Nephron progenitor cell (in vitro differentiated cells): Measurements from ENCODE around the gene ARGFX.

ENCODE experiments used
- DNase-seq: peaks from one replicate; pipeline ENCODE4 v3.0.0; 2021
- H3K27ac Mint-ChIP-seq: 2 replicates; pipeline ENCODE4 v1.8.0; 2021; ENCODE audit warnings: mild to moderate bottlenecking, moderate library complexity, mixed read lengths
- H3K27me3 Mint-ChIP-seq: 2 replicates; pipeline ENCODE4 v1.8.0; 2021; ENCODE audit warnings: mild to moderate bottlenecking, low read depth, mixed read lengths; ENCODE audit not compliant: poor library complexity
- H3K36me3 Mint-ChIP-seq: 2 replicates; pipeline ENCODE4 v1.8.0; 2021; ENCODE audit warnings: low read depth, mixed read lengths
- H3K4me1 Mint-ChIP-seq: 2 replicates; pipeline ENCODE4 v1.8.0; 2021; ENCODE audit warnings: mixed read lengths
- H3K4me3 Mint-ChIP-seq: 2 replicates; pipeline ENCODE4 v1.8.0; 2021; ENCODE audit warnings: mild to moderate bottlenecking, moderate library complexity, mixed read lengths
- H3K9me3 Mint-ChIP-seq: 2 replicates; pipeline ENCODE4 v1.8.0; 2021; ENCODE audit warnings: mild to moderate bottlenecking, moderate library complexity, mixed read lengths
- TF ChIP-seq, protein P1 (sequence below): fragments of 200-600 bp; sonication (generic); IDR thresholded peaks from 2 replicates; pipeline ENCODE4 v1.5.0; 2021; ENCODE audit warnings: antibody characterized with exemption

The ARGFX gene

DNA sequence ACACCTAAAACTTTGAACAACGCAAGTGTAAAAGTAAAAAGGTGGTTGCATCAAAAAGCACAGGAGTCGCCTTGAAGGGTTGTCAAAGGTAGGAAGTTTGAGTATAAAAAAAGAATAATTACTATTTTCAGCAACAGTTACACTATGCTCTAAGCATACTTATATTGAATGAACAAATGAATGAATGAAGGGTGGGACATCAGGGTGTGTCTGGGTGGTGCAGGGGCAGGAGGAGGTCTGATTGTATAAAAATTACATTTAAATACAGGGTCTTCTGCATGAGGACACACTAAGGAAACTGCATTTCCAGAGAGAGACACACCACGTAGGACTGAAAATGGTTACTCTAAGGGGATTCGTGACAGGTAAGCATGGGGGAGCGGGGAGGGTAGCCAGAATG lies at the start of gene ARGFX:
ARGFX (plus strand) TSS at position 301 of the 400 bp plus-strand sequence. CDS start 2,765 bp downstream, outside the sequence.
- Mint-ChIP-seq H3K36me3 (no peaks in the 10 kb centered on the region), H3K27ac (no peak within 1 kb of the TSS), H3K9me3 (no peaks in the 10 kb centered on the region), H3K4me3 (no peak within 1 kb of the TSS), H3K4me1 (no peaks in the 10 kb centered on the region), H3K27me3 (peaks cover 11% of the 10 kb centered on the region)
- TF ChIP-seq, protein P1, sequence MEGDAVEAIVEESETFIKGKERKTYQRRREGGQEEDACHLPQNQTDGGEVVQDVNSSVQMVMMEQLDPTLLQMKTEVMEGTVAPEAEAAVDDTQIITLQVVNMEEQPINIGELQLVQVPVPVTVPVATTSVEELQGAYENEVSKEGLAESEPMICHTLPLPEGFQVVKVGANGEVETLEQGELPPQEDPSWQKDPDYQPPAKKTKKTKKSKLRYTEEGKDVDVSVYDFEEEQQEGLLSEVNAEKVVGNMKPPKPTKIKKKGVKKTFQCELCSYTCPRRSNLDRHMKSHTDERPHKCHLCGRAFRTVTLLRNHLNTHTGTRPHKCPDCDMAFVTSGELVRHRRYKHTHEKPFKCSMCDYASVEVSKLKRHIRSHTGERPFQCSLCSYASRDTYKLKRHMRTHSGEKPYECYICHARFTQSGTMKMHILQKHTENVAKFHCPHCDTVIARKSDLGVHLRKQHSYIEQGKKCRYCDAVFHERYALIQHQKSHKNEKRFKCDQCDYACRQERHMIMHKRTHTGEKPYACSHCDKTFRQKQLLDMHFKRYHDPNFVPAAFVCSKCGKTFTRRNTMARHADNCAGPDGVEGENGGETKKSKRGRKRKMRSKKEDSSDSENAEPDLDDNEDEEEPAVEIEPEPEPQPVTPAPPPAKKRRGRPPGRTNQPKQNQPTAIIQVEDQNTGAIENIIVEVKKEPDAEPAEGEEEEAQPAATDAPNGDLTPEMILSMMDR, result no peak
- DNase-seq, result no peak

DNA sequence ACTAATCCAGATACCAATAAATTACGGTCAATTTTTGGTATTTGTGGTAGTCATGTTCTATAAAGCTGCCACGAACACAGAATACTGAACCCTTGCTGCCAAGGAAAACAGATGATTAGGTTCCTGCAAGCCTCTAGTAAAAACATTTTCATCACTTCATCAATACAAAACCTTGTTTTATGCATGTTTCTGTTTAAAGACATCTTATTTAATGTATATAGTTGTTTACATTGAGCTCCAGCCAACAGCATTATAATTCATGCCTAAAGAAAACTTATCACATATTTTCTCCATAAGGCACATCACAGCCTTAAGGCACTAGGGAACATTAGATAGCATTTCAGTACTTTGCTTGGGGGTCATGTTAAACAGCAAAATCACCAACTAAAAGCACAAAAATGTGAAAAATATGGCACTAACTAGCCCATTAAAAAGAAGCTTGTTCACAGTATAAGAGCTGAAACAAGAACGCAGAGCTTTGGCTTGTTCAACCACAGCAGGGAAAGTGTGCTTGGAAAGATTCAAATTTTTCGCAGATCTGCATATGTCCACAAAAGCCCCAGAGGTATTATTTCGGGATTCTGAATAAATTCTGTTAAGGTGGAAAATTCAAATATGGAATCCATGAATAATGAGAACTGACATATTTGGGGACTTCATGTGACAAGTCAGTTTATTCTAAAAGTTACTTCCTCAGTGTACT lies 49.6 kb upstream of the ARGFX start:
- TF ChIP-seq, protein P1, result no peak

DNA sequence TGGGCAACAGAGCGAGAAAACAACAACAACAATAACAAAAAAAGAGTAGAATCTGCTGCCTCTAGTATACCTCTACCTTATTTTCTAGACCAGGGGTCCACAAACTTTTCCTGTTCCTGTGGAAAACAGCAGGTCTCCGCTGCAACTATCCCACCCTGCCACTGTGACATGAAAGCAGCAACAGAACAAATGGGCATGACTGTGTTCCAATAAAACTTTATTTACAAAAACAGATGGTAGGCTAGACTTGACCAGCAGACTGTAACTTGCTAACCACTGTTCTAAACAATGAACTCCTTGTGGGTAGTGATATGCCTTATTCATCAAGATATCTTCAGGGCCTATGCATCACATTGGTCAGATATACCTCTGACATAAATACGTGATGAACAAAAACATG lies 47.2 kb upstream of the ARGFX start:
- Mint-ChIP-seq H3K27ac (no peak overlapping the region), H3K4me3 (no peak overlapping the region), H3K36me3 (peaks cover 81% of the 10 kb centered on the region), H3K4me1 (no peaks in the 10 kb centered on the region), H3K9me3 (peaks cover 11% of the 10 kb centered on the region), H3K27me3 (no peaks in the 10 kb centered on the region)
- DNase-seq, result no peak
- TF ChIP-seq, protein P1, result no peak

More for the DNA sequence above, 49.6 kb upstream of the ARGFX start:
- Mint-ChIP-seq H3K4me3 (no peak overlapping the region), H3K4me1 (no peaks in the 10 kb centered on the region), H3K36me3 (peaks cover 77% of the 10 kb centered on the region), H3K27me3 (no peaks in the 10 kb centered on the region), H3K9me3 (peaks cover 18% of the 10 kb centered on the region), H3K27ac (no peak overlapping the region)
- DNase-seq, result no peak

DNA sequence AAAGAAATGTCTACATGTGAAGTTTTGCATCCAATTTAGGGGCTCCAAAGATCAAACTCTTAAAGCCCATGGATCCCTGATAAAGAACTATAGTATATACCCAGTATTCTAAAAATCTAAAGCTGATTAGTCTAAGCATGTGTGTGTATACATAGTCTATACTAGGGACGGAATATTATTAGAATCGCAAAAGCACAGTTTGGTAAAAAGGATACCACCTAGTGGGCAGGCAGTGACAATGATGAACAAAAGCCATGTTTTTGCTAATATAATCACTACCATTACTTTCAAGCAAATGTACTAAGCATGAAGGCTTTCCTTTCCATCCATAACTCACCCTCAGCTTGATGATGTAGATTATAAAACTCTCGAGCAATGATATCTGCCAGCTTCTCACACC lies 38.4 kb upstream of the ARGFX start:
- no peak overlapping the region for H3K4me3 Mint-ChIP-seq
- TF ChIP-seq, protein P1, result peak; percentile 13
- DNase-seq, result no peak

DNA sequence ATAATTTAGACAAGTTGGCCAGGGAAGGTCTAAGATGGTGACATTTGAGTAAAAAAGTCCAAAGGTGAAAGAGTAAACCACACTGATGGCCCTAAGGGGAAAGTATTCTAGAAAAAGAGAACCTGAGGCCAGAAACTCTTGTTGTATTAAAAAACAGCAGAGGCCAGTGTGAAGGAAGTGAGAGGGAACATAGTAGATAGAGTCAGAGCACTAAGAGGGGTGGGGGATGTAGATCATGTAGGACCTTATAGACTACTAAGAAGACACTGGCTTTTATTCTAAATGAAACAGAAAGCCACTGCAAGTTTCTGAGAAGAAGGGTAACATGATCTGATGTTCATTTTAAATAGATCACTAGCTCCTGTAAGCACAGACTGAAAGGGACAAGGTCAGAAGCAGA lies 36.5 kb upstream of the ARGFX start:
- H3K36me3 Mint-ChIP-seq, result peaks cover 61% of the 10 kb centered on the region
- TF ChIP-seq, protein P1, result no peak
- H3K27me3 Mint-ChIP-seq, result peaks cover 3% of the 10 kb centered on the region
- no peak for DNase-seq
- H3K9me3 Mint-ChIP-seq, result no peaks in the 10 kb centered on the region
- peak overlapping the region; percentile 9 for H3K27ac Mint-ChIP-seq
- H3K4me1 Mint-ChIP-seq, result no peaks in the 10 kb centered on the region
- H3K4me3 Mint-ChIP-seq, result no peak overlapping the region

More for the DNA sequence above, 38.4 kb upstream of the ARGFX start:
- Mint-ChIP-seq H3K9me3 (no peaks in the 10 kb centered on the region), H3K4me1 (no peaks in the 10 kb centered on the region), H3K27ac (no peak overlapping the region), H3K27me3 (peaks cover 3% of the 10 kb centered on the region), H3K36me3 (peaks cover 64% of the 10 kb centered on the region)

DNA sequence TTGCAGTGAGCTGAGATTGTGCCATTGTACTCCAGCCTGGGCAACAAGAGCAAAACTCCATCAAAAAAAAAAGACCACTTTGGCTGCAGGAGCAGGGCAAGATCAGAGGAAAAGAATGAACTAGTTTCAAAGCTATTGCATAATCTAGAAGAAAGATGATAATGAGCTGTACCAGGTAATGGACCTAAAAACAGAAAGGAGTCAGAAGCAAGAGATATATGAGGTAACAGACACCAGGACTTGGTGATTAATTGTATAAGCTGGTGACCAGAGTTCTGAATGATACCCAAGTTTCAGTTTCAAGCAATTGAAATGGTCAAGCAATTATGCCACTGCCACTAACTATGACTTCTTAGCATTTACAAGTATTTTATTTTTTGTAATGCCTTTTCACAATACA lies 24.8 kb upstream of the ARGFX start:
- TF ChIP-seq, protein P1, result no peak
- H3K27ac Mint-ChIP-seq, result no peak overlapping the region
- H3K4me3 Mint-ChIP-seq, result no peak overlapping the region
- H3K36me3 Mint-ChIP-seq, result peaks cover 34% of the 10 kb centered on the region
- DNase-seq, result no peak
- no peaks in the 10 kb centered on the region for H3K9me3 Mint-ChIP-seq
- peaks cover 27% of the 10 kb centered on the region for H3K4me1 Mint-ChIP-seq
- peaks cover 4% of the 10 kb centered on the region for H3K27me3 Mint-ChIP-seq
